CD4-positive, alpha-beta T cell (primary cell): ENCODE data around the gene PRDM16. TPM values are rescaled to one million over a fixed set of nuclear protein-coding genes. Genes with fewer than 3 reads are reported as not detected.

Experiments used
- ATAC-seq: fragments of 200-7000 bp; cut with Tn5 transposase; one replicate; pipeline ENCODE4 v1.10.0; 2022; ENCODE audit warnings: mild to moderate bottlenecking; ENCODE audit not compliant: poor library complexity
- CTCF ChIA-PET: fragments of 350-600 bp; sonication (Branson Sonifier 250); formaldehyde crosslinking; loops from one replicate; lab custom pipeline; 2021; ENCODE audit warnings: antibody characterized with exemption, inconsistent platforms; lab: Charles Lee
- POLR2A ChIA-PET: fragments of 350-600 bp; sonication (Branson Sonifier 250); formaldehyde crosslinking; loops from one replicate; lab custom pipeline; 2021; ENCODE audit warnings: antibody characterized with exemption, inconsistent platforms; lab: Charles Lee
- DNase-seq, 14 experiments: peaks; one replicate each; pipeline ENCODE4 v3.0.0-alpha.2; 2013 to 2020; ENCODE audit warnings: mixed read lengths in 2 of 14
- H3K27ac ChIP-seq, 2 donors: one replicate each; pipeline versions ENCODE4 v1.5.1 to v1.7.0; 2013; ENCODE audit warnings: low read length in 2 of 2, low read depth in 1 of 2, mild to moderate bottlenecking in 1 of 2
- H3K27me3 ChIP-seq, 2 experiments: 1 replicate in 1 of 2; 2 replicates in 1 of 2; pipeline versions ENCODE4 v1.6.1 to v1.7.0; 2013; ENCODE audit warnings: low read length in 2 of 2, control low read depth in 1 of 2, mild to moderate bottlenecking in 1 of 2, moderate library complexity in 1 of 2; ENCODE audit not compliant: insufficient read depth in 2 of 2, control insufficient read depth in 1 of 2
- H3K36me3 ChIP-seq: one replicate; pipeline ENCODE4 v1.6.1; 2013; ENCODE audit warnings: low read length, control low read depth; ENCODE audit not compliant: insufficient read depth
- H3K4me1 ChIP-seq: one replicate; pipeline ENCODE4 v1.6.1; 2013; ENCODE audit warnings: low read length, control low read depth; ENCODE audit not compliant: insufficient read depth
- H3K4me3 ChIP-seq: one replicate; pipeline ENCODE4 v1.5.1; 2013; ENCODE audit warnings: mild to moderate bottlenecking, low read length, moderate library complexity
- H3K9me3 ChIP-seq, 2 experiments: 1 replicate in 1 of 2; 2 replicates in 1 of 2; pipeline versions ENCODE4 v1.6.1 to v1.7.0; 2013; ENCODE audit warnings: low read length in 2 of 2, mild to moderate bottlenecking in 2 of 2, control low read depth in 1 of 2, moderate library complexity in 1 of 2; ENCODE audit not compliant: control insufficient read depth in 1 of 2, insufficient read depth in 1 of 2
- H3K27ac Mint-ChIP-seq: one replicate; pipeline ENCODE4 v1.8.0; 2020; ENCODE audit warnings: mixed read lengths
- H3K27me3 Mint-ChIP-seq: one replicate; pipeline ENCODE4 v1.8.0; 2021; ENCODE audit warnings: mixed read lengths
- H3K36me3 Mint-ChIP-seq: one replicate; pipeline ENCODE4 v1.8.0; 2021; ENCODE audit warnings: low read depth, mixed read lengths
- H3K4me1 Mint-ChIP-seq: one replicate; pipeline ENCODE4 v1.8.0; 2021; ENCODE audit warnings: low read depth, mixed read lengths
- H3K4me3 Mint-ChIP-seq: one replicate; pipeline ENCODE4 v1.8.0; 2020; ENCODE audit warnings: mild to moderate bottlenecking, mixed read lengths
- H3K9me3 Mint-ChIP-seq: one replicate; pipeline ENCODE4 v1.8.0; 2020; ENCODE audit warnings: mixed read lengths
- CTCF ChIP-seq: fragments of 200-600 bp; IDR thresholded peaks from one replicate; pipeline ENCODE4 v1.8.0; 2022; ENCODE audit warnings: antibody characterized with exemption, mild to moderate bottlenecking
- intact Hi-C, 2 experiments: fragments of 100-400 bp; cut with DNase I in 1 of 2; cut with micrococcal nuclease in 1 of 2; formaldehyde crosslinking; loops; one replicate each; pipeline versions ENCODE4 v1.15.1 to v1.9.0; 2023 to 2025; cut with DNase I, micrococcal nuclease
- total RNA-seq, 174 experiments: library from RNA in 2 of 174; stranded (reverse) in 2 of 174; gene quantifications; one replicate each; pipeline ENCODE4 v1.2.3 and lab custom pipeline; 2021 to 2026

Gene PRDM16
- total RNA-seq, 2 experiments from 2014 or later = not detected

GRCh38 chr1:3149277-3149676, 80.3 kb downstream of the PRDM16 start:
- H3K27ac ChIP-seq = no peak overlapping the region
- Mint-ChIP-seq H3K27ac (no peak overlapping the region), H3K4me3 (no peak overlapping the region), H3K4me1 (no peaks in the 10 kb centered on the region), H3K27me3 (peaks cover 8% of the 10 kb centered on the region), H3K36me3 (no peaks in the 10 kb centered on the region), H3K9me3 (no peaks in the 10 kb centered on the region)
- H3K36me3 ChIP-seq = no peaks in the 10 kb centered on the region
- ATAC-seq = no peak
- H3K27me3 ChIP-seq = peaks cover 0 to 6% of the 10 kb centered on the region in 2 experiments
- H3K9me3 ChIP-seq = peaks cover 0 to 10% of the 10 kb centered on the region in 2 experiments
- H3K4me3 ChIP-seq = no peak overlapping the region
- POLR2A ChIA-PET = no interaction called here
- intact Hi-C loops = no loop called here
- no peaks in the 10 kb centered on the region for H3K4me1 ChIP-seq
- no peak for DNase-seq
- TF ChIP-seq CTCF = no peak
- CTCF ChIA-PET = no interaction called here

- Mint-ChIP-seq H3K27me3 (peaks cover 24% of the 10 kb centered on the region), H3K4me3 (no peak overlapping the region), H3K36me3 (no peaks in the 10 kb centered on the region), H3K9me3 (no peaks in the 10 kb centered on the region), H3K4me1 (no peaks in the 10 kb centered on the region), H3K27ac (no peak overlapping the region)
- H3K36me3 ChIP-seq = no peaks in the 10 kb centered on the region
- H3K4me1 ChIP-seq = no peaks in the 10 kb centered on the region
- H3K9me3 ChIP-seq = peaks cover 0 to 9% of the 10 kb centered on the region in 2 experiments
- ATAC-seq (no peak), DNase-seq (no peak)
- no peak for TF ChIP-seq CTCF
- POLR2A ChIA-PET = no interaction called here
- H3K27me3 ChIP-seq = peaks cover 5 to 15% of the 10 kb centered on the region in 2 experiments
- CTCF ChIA-PET = no interaction called here
- no peak overlapping the region for H3K4me3 ChIP-seq
- no peak overlapping the region for H3K27ac ChIP-seq
- intact Hi-C loops = no loop called here
These were observed 82.5 kb downstream of the PRDM16 start for GRCh38 chr1:3151456-3151855.

- intact Hi-C loops = no loop called here
- no peaks in the 10 kb centered on the region for H3K9me3 Mint-ChIP-seq
- CTCF ChIA-PET = no interaction called here
- no peak overlapping the region for H3K27ac Mint-ChIP-seq
- DNase-seq (no peak), ATAC-seq (no peak)
- no peaks in the 10 kb centered on the region for H3K36me3 Mint-ChIP-seq
- POLR2A ChIA-PET = no interaction called here
- peaks cover 24% of the 10 kb centered on the region for H3K27me3 Mint-ChIP-seq
- Histone ChIP-seq H3K4me3 (no peak overlapping the region), H3K36me3 (no peaks in the 10 kb centered on the region), H3K27ac (no peak overlapping the region), H3K9me3 (peaks cover 0 to 2% of the 10 kb centered on the region in 2 experiments), H3K27me3 (peaks cover 5 to 22% of the 10 kb centered on the region in 2 experiments), H3K4me1 (no peaks in the 10 kb centered on the region)
- TF ChIP-seq CTCF = no peak
- no peak overlapping the region for H3K4me3 Mint-ChIP-seq
- H3K4me1 Mint-ChIP-seq = no peaks in the 10 kb centered on the region
These were observed 83.1 kb downstream of the PRDM16 start for GRCh38 chr1:3152143-3152542.
